Breast epithelium (tissue), 4 donors: ENCODE data around the gene NTRK3. TPM values are rescaled to one million over a fixed set of nuclear protein-coding genes. Genes with fewer than 3 reads are reported as not detected.

ENCODE experiments used
- DNase-seq, 2 donors: peaks; one replicate each; pipeline ENCODE4 v3.0.0-alpha.2; 2019; ENCODE audit warnings: low spot score in 2 of 2
- H3K27ac ChIP-seq, 2 donors: fragments of 200-600 bp; sonication (generic) in 1 of 2; one replicate each; pipeline ENCODE4 v1.5.1; 2016 to 2019; ENCODE audit warnings: mild to moderate bottlenecking in 1 of 2
- H3K27me3 ChIP-seq, 2 donors: fragments of 200-600 bp; sonication (generic) in 1 of 2; one replicate each; pipeline versions ENCODE4 v1.5.1 to v1.6.0; 2017 to 2019; ENCODE audit warnings: control low read depth in 1 of 2, mild to moderate bottlenecking in 1 of 2
- H3K36me3 ChIP-seq: fragments of 200-600 bp; one replicate; pipeline ENCODE4 v1.5.1; 2019
- H3K4me1 ChIP-seq, 2 donors: fragments of 200-600 bp; sonication (generic); one replicate each; pipeline ENCODE4 v1.5.1; 2016 to 2019; ENCODE audit warnings: control low read depth in 1 of 2
- H3K4me3 ChIP-seq, 3 donors: fragments of 200-600 bp; sonication (generic); 1 replicate in 2 of 3; 2 replicates in 1 of 3; pipeline ENCODE4 v1.5.1; 2016 to 2019; ENCODE audit warnings: mild to moderate bottlenecking in 3 of 3, moderate library complexity in 2 of 3
- H3K9me3 ChIP-seq, 2 donors: fragments of 200-600 bp; sonication (generic) in 1 of 2; one replicate each; pipeline ENCODE4 v1.5.1; 2016 to 2019; ENCODE audit warnings: control low read depth in 1 of 2
- POLR2A ChIP-seq: fragments of 450-650 bp; IDR thresholded peaks from one replicate; pipeline ENCODE4 v1.6.1; 2016; ENCODE audit warnings: antibody characterized with exemption, mild to moderate bottlenecking, moderate library complexity
- POLR2AphosphoS5 ChIP-seq, 3 donors: sonication (generic); formaldehyde crosslinking; IDR thresholded peaks; one replicate each; pipeline ENCODE4 v1.6.1; 2017; ENCODE audit warnings: antibody characterized with exemption in 3 of 3
- intact Hi-C: fragments of 100-400 bp; cut with DNase I; formaldehyde crosslinking; loops from one replicate; pipeline ENCODE4 v1.15.1; 2023; ENCODE audit warnings: low total_unique reads
- total RNA-seq, 3 donors: library from RNA; depleted of rRNA; stranded (reverse); fragments of >200 nt; gene quantifications; one replicate each; pipeline ENCODE4 v1.1.0, GENCODE V29; 2016
- TF ChIP-seq, protein P1 (sequence below), 3 donors: fragments of 450-650 bp; IDR thresholded peaks; one replicate each; pipeline ENCODE4 v1.5.1; 2016 to 2017; ENCODE audit warnings: antibody characterized with exemption in 3 of 3, mild to moderate bottlenecking in 3 of 3, moderate library complexity in 3 of 3

The NTRK3 gene
- total RNA-seq, 3 donors from 2014 or later: 1.9 to 23.6 (median 13.8) TPM

DNA sequence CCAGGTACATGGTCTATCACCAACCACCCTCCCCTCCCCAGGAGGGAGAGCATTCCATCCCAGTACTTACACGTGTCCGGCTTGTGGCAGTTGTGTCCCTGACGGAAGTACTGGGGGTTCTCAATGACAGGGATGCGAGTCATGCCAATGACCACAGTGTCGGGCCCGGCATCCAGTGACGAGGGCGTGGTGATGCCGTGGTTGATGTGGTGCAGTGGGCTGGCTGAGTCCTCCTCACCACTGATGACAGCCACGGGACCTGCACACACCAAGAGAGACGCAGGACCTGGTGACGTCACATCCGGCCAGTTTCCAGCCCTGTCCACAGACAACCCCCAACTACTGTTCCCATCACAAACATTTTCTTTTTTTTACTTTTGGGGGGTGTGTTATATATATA is 223.8 kb downstream of the NTRK3 start:
- DNase-seq: no peak
- Histone ChIP-seq H3K27me3 (no peaks in the 10 kb centered on the region), H3K4me1 (no peaks in the 10 kb centered on the region), H3K9me3 (no peaks in the 10 kb centered on the region), H3K36me3 (no peaks in the 10 kb centered on the region), H3K27ac (no peak overlapping the region), H3K4me3 (no peak overlapping the region)
- intact Hi-C loops: no loop called here
- no peak for TF ChIP-seq POLR2A
- TF ChIP-seq POLR2AphosphoS5 (IDR thresholded peaks at IDR 0.05): no peak
- TF ChIP-seq, protein P1, sequence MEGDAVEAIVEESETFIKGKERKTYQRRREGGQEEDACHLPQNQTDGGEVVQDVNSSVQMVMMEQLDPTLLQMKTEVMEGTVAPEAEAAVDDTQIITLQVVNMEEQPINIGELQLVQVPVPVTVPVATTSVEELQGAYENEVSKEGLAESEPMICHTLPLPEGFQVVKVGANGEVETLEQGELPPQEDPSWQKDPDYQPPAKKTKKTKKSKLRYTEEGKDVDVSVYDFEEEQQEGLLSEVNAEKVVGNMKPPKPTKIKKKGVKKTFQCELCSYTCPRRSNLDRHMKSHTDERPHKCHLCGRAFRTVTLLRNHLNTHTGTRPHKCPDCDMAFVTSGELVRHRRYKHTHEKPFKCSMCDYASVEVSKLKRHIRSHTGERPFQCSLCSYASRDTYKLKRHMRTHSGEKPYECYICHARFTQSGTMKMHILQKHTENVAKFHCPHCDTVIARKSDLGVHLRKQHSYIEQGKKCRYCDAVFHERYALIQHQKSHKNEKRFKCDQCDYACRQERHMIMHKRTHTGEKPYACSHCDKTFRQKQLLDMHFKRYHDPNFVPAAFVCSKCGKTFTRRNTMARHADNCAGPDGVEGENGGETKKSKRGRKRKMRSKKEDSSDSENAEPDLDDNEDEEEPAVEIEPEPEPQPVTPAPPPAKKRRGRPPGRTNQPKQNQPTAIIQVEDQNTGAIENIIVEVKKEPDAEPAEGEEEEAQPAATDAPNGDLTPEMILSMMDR (IDR thresholded peaks at IDR 0.05): no peak

DNA sequence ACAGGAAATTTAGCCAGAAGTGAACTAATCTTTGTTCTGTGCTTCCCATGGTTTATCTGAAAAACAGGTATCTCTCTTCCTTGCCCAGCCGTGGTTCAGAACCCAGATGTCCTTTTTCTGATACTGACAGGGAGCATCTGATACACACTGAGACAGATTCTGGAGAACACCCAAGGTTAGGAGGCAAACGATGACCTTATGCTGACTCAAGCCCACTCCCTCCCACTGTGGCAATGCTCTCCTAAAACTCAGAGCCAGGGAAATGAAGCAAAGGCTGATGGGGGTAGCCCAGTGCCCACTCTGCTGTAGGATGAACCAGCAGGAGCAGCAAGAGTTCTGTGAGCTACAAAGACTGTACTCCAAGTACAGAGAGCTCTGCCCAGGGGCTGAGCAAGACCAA is 225.1 kb downstream of the NTRK3 start:
- TF ChIP-seq POLR2AphosphoS5 (IDR thresholded peaks at IDR 0.05) (no peak), POLR2A (no peak)
- TF ChIP-seq, protein P1 (IDR thresholded peaks at IDR 0.05): no peak
- no peak overlapping the region for H3K27ac ChIP-seq
- H3K4me3 ChIP-seq: no peak overlapping the region
- H3K4me1 ChIP-seq: no peaks in the 10 kb centered on the region
- H3K9me3 ChIP-seq: no peaks in the 10 kb centered on the region
- no peaks in the 10 kb centered on the region for H3K36me3 ChIP-seq
- intact Hi-C loops: no loop called here
- no peaks in the 10 kb centered on the region for H3K27me3 ChIP-seq
- no peak for DNase-seq

DNA sequence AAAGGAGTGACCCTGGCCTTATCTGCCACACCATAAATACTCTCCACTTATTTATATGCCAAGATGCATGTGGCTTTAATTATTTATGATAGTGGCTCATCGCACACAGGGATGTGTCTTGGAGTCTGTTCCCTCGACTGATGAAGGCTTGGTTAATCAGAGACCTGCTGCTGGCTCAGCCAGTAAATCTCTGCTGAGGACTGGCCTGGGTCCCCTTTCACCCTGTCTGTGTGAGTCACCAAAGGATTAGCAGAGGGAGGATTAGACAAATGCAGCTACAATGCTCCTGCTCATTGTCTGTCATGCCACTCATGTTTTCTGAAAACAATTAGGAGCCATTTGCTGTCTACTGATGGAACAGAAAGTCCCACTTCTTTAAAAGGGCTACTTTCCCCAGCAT is 226.8 kb downstream of the NTRK3 start:
- TF ChIP-seq POLR2A (no peak), POLR2AphosphoS5 (IDR thresholded peaks at IDR 0.05) (no peak)
- TF ChIP-seq, protein P1 (IDR thresholded peaks at IDR 0.05): no peak
- Histone ChIP-seq H3K27ac (no peak overlapping the region), H3K9me3 (no peaks in the 10 kb centered on the region), H3K36me3 (no peaks in the 10 kb centered on the region), H3K4me1 (no peaks in the 10 kb centered on the region), H3K27me3 (no peaks in the 10 kb centered on the region), H3K4me3 (no peak overlapping the region)
- no peak for DNase-seq
- intact Hi-C loops: no loop called here

DNA sequence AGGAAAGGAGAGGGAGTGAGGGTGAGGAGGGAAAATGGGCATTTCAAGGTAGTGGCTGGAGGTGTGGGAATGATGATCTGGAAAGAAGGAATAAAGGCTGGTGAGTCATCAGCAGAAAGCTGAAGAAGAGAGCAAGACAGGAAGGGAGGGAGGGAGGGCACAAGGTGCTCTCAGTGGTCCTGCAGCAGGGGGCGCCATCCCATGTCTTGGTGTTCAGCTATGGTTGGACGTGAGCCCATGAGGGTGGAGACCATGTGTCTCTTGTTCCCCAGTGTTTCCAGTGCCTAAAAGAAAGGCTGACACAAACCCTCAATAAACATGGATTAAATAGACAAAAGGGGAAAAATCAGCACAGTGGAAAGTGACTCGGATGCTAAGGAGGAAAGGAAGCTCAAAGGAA is 228.5 kb downstream of the NTRK3 start:
- no peaks in the 10 kb centered on the region for H3K9me3 ChIP-seq
- no peaks in the 10 kb centered on the region for H3K4me1 ChIP-seq
- no peaks in the 10 kb centered on the region for H3K36me3 ChIP-seq
- intact Hi-C loops: no loop called here
- DNase-seq: no peak
- no peaks in the 10 kb centered on the region for H3K27me3 ChIP-seq
- no peak overlapping the region for H3K4me3 ChIP-seq
- no peak overlapping the region for H3K27ac ChIP-seq
- TF ChIP-seq POLR2A (no peak), POLR2AphosphoS5 (IDR thresholded peaks at IDR 0.05) (no peak)
- TF ChIP-seq, protein P1 (IDR thresholded peaks at IDR 0.05): no peak

DNA sequence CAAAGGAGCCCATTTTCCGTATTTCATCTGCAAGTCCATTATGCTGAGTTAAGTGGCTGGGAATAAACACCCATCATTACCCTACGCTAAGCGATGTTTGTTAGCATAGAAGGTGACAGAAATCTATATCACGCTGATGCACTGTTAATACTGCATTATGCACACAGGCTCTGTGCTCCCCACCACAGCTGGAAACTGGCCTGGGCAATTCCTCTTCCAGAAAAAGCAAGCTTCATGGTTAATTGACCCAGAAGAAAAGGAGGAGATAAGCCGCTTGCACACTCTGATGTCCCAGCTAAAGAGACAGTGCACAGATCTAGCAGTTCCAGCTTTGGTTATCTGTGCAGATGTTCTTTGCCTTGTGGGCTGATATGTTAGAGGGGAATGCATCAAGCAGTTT is 232.6 kb downstream of the NTRK3 start:
- intact Hi-C loops: no loop called here
- TF ChIP-seq POLR2A (no peak), POLR2AphosphoS5 (IDR thresholded peaks at IDR 0.05) (no peak)
- TF ChIP-seq, protein P1 (IDR thresholded peaks at IDR 0.05): no peak
- Histone ChIP-seq H3K9me3 (no peaks in the 10 kb centered on the region), H3K36me3 (no peaks in the 10 kb centered on the region), H3K4me1 (no peaks in the 10 kb centered on the region), H3K27ac (no peak overlapping the region), H3K27me3 (no peaks in the 10 kb centered on the region), H3K4me3 (no peak overlapping the region)
- no peak for DNase-seq
